Keratinocyte (primary cell): ENCODE measurements around the gene UCKL1.

ENCODE experiments used
- EZH2 ChIP-seq: IDR thresholded peaks from one replicate; pipeline ENCODE4 v1.6.1; 2012; ENCODE audit warnings: inconsistent platforms, mild to moderate bottlenecking, low read length, moderate library complexity
- TF ChIP-seq, protein P1 (sequence below), 3 experiments: IDR thresholded peaks in 1 of 3; conservative IDR thresholded peaks in 1 of 3; optimal IDR thresholded peaks in 1 of 3; 2 replicates in 2 of 3; 3 replicates in 1 of 3; pipeline versions ENCODE3 to v1.5.1; 2011; ENCODE audit warnings: low read length in 3 of 3, mild to moderate bottlenecking in 3 of 3, moderate library complexity in 2 of 3, control low read depth in 1 of 3, inconsistent platforms in 1 of 3; ENCODE audit not compliant: insufficient read depth in 2 of 3; ENCODE audit errors: extremely low read depth in 1 of 3

- TF ChIP-seq, protein P1, sequence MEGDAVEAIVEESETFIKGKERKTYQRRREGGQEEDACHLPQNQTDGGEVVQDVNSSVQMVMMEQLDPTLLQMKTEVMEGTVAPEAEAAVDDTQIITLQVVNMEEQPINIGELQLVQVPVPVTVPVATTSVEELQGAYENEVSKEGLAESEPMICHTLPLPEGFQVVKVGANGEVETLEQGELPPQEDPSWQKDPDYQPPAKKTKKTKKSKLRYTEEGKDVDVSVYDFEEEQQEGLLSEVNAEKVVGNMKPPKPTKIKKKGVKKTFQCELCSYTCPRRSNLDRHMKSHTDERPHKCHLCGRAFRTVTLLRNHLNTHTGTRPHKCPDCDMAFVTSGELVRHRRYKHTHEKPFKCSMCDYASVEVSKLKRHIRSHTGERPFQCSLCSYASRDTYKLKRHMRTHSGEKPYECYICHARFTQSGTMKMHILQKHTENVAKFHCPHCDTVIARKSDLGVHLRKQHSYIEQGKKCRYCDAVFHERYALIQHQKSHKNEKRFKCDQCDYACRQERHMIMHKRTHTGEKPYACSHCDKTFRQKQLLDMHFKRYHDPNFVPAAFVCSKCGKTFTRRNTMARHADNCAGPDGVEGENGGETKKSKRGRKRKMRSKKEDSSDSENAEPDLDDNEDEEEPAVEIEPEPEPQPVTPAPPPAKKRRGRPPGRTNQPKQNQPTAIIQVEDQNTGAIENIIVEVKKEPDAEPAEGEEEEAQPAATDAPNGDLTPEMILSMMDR (optimal IDR thresholded peaks at IDR 0.05 in 1 of 3, IDR thresholded peaks at IDR 0.05 in 1 of 3, conservative IDR thresholded peaks at IDR 0.05 in 1 of 3; ENCODE audit: extremely low read depth in 1 of 3, insufficient read depth in 2 of 3, low read length in 3 of 3): no peak
- TF ChIP-seq EZH2: no peak
Observed at GRCh38 chr20:63940071-63940471, 16.1 kb downstream of the UCKL1 start.
